Hematopoietic multipotent progenitor cell treated with erythropoietin and hydrocortisone succinate and interleukin-3 and kit ligand, for 15 days (in vitro differentiated cells): Measurements from ENCODE around the gene HOXA5.
A peak's percentile ranks its signal among the peaks of the same experiment; 100 is the strongest.

ENCODE experiments used
- DNase-seq: peaks from one replicate; pipeline ENCODE4 v3.0.0-alpha.2; 2015; ENCODE audit warnings: low spot score

The HOXA5 gene

DNA sequence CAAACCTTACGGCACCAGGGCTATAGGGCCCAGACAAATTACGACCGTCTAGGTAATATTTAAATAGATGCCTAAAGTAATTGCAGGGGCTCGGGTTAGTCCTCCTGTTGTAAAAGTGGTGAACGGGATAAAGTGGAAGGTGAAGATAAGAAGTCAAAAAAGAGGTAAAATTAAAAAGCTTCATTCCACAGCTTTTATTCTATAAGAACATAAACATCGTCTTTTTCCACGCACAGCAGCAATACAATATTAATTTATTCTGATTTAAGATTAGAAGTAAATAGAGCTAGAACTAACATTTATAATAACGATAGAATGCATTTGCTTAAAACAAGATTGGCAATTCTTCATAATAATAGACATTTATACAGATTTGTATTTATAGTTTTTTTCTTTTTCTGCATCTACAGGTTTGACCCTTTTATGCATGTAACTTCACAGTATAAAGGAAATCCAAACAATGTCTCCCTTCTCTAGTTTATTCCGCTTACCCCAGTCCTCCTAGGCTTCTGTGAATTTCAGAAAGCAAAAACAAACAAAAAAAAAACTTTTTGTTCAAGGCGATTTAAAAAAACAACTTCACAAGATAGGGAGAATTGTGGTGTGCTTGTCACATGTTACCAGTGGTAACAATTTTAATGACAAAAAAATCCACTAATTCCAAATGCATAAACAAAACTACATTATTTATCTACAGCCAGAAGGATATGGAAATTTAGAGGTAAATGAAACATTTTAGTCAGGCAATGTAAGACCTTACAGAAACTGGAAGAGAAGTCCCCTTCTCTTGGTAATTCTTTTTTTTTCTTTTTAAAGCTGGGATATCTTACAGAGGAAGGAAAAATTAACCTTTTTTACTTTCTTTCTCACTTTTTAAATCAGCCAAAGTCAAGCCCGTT lies 27.2 kb upstream of the HOXA5 start:
- DNase-seq, result no peak

DNA sequence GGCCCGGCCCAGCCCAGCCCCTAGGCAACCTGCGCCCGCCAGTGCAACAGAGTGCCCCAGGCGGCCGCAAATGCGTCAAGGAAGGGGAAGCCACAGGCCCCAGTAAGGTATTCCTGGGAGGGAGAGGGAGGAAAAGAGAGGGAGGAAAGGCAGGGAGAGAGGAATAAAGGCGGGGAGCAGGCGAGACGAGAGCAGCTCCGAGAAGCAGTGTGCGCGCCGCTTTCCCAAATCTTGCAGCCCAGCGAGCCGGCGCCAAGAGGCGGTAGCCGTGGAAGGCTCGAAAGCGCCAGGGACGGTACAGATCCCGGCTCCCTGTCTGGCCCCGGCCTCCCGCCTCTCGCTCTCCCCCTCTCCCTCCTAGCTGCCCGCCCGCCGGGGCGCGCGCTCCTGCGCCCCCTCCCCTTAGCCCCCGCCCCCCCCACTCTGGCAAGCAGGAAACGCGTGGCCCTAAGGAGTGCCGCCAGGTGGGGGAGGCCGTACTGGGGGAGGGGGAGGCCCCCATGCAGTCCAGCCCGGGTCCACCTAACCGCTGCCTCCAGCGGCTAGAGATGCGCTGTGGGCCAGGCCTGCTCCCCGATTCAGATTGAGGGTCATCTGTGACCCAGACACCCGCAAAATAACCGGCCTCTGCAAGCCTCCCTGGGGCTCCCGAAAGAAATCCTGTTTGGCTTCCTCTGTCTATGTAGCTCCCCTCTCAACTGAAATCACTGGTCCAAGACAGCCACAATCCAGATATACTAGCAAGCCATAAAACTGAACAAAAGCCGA lies 26.4 kb upstream of the HOXA5 start:
- DNase-seq, result no peak

DNA sequence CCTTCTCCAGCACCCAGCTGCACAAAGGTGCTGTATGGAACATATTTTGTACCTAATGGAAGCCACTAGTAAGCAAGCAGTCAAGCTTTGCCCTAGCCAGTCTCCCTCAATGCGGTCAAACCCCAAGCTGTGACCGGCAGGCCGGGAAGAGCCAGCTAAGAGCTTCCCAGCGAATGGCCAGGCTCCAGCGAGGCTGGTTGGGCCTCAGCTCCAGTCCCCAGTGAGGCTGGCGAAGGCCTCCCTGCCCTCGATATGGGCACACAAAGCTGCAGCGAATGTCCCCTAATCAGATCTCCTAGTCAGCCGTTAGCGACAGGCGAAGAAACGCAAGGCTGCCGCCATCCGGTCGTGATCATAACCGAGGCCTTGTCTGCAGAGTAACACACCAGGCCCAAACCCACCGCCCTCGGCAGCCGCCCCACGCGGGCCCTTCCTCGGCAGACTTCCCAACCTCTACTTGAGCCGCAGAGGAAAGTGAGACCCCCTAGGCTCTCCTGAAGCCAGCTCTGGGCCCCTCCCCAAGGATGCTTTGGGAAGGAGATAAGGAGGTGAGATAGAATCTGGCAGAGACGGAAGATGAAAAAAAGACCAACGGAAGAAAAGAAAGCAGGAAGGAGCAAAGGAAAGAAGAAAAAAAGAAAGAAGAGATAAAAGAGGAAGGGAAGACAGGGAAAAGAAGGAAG lies 24.9 kb upstream of the HOXA5 start:
- no peak for DNase-seq

DNA sequence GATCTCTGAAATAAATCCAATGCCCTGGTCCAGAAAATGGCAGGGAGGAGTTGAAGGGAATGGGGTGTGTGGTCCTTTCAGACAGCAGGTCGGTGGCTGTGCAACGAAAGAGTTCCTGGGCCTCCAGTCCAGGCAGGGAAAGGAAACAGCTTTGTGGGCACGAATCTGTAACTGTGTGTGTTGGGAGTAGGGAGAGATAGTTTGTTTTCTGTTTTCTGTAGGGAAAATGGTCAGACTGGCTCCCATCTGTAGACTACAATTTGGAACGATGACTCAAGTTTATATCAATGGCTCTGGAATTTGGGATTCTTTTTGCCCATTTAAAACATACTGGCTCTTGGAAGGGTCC lies 24.4 kb upstream of the HOXA5 start:
- DNase-seq, result no peak

DNA sequence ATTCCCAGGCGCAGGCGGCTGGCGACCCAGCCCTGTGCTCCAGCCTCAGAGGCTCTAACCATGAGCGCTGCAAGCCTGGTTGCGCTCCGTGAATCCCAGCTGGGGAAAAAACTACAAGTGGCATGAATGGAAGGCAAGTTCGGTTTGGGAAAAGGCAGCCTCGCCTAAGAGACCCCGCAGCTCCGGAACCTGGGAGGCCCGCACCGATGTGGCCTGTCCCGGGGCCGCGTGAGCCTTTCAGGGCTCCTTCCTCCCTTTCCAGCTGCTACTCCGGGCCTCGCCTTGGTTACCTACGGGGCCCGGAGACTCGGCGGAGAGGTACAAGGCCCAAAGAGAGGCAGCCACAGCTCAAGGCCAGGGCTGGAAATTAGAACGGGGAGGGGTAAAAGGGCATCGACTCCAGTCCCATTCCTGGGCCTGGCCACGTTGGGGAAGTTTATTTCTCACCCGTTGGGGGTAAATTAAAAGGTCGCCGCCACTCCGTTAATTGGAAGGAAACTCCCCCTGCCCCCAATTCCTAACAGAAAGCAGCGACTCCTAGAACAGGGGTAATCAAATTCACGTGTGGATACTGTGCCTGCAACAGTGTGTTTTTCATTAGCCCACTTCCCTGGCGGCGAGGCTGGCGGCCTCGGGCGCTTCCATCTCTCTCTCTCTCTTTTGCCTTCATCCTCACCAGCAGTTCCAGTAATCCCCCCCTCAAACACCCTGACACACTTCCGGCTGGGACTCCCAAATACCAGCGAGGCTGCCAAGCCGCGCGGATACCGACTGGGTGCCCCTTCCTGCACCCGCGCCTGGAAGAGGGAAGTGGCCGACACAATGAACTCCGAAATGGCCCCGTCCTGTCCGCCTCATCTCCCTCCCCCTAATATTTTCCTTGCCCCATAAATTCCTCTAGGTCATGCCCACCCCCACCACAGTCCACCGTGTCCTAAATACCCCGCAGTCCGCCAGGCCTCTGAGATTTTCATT lies 23.3 kb upstream of the HOXA5 start:
- DNase-seq, result no peak

DNA sequence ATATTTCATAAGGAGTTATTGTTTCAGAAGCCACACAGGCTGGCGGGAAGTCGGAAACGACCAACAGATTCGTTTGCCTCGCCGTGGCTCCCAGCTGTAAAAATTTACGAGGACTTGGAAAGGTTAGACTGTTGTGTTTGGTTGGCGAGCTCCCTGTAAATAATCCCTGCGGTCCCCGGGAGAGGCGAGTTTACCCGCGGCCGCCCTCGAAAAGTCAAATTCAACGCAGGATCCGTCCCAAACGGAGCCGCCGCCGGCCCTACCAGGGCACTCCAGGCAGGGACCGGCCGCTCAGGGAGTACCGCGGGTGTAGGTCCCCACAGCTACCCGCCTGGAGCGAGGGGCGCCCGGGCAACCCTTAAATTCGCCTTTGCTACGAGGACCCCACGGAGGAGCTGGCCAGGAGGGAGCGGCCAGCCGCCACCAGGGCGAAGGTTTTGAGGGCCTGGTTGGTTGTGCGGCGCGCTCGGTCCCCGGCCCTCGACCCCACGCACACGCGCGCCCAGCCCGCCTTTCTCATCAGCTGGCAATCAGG lies 22.6 kb upstream of the HOXA5 start:
- DNase-seq, result no peak

DNA sequence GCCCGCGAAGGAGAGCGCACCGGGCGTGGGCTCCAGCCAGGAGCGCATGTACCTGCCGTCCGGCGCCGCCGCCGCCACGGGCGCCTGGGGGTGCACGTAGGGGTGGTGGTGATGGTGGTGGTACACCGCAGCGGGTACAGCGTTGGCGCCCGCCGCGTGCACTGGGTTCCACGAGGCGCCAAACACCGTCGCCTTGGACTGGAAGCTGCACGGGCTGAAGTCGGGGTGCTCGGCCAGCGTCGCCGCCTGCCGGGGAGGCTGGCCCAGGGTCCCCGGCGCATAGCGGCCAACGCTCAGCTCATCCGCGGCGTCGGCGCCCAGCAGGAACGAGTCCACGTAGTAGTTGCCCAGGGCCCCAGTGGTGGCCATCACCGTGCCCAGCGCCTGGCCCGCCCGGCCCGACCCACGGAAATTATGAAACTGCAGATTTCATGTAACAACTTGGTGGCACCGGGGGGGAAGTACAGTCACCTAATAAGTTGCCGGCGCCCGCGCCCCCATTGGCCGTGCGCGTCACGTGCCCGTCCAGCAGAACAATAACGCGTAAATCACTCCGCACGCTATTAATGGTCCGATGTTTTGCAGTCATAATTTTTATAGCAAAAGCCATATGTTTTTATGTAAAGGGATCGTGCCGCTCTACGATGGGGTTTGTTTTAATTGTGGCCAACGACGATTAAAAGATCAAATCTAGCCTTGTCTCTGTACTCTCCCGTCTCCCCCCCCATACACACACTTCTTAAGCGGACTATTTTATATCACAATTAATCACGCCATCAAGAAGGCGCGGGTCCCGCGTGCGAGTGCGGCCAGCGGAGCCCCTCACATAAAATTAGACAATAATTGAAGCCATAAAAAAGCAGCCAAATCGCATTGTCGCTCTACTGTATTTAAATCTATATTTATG lies 21.9 kb upstream of the HOXA5 start, which contains the start of gene HOXA9:
Gene HOXA9 (minus strand): TSS at position 449 of the 907 bp plus-strand sequence. CDS start 80 bp downstream, at position 369.
- DNase-seq, result no peak

DNA sequence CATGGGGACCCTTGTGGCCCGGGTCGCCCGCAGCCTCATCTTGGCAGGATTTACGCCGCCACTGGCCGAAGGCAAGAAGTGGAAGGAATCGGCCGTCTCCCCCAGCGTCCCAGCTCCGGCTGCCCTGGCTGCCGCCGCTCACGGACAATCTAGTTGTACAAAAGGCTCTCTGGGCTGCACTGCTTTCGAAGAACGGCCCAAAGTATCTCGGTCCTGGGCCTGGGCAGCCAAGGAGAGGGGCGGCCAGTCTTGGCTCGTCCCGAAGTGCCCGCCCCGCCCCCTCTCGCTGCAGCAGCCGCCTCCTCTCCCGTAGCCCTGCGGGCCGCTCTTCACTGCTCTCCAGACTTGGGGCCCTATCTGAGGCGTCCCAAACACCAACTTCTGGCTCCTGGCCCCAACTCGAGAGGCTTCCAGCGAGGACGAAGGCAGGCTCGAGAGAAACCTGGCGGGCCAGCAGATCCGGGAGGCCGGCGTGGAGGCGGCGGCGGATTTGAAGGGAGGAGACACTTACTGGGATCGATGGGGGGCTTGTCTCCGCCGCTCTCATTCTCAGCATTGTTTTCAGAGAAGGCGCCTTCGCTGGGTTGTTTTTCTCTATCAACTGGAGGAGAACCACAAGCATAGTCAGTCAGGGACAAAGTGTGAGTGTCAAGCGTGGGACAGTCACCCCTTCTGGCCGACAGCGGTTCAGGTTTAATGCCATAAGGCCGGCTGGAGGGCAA lies 21.0 kb upstream of the HOXA5 start:
- DNase-seq, result no peak

DNA sequence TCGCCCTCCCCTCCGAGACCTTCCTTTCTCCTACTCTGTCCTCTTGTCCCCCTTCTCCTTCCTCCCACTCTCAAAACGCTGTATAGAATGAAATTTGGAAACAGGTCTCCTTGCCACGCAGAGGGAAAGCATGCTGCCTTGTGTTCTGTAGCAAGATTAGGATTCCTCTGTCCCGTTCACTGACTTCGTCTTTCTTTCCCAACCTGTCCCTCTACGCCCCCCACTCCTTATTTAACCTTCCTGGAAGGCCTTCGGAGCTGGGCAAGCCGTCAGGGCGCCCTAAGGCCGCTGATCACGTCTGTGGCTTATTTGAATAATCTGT lies 20.5 kb upstream of the HOXA5 start:
- no peak for DNase-seq

DNA sequence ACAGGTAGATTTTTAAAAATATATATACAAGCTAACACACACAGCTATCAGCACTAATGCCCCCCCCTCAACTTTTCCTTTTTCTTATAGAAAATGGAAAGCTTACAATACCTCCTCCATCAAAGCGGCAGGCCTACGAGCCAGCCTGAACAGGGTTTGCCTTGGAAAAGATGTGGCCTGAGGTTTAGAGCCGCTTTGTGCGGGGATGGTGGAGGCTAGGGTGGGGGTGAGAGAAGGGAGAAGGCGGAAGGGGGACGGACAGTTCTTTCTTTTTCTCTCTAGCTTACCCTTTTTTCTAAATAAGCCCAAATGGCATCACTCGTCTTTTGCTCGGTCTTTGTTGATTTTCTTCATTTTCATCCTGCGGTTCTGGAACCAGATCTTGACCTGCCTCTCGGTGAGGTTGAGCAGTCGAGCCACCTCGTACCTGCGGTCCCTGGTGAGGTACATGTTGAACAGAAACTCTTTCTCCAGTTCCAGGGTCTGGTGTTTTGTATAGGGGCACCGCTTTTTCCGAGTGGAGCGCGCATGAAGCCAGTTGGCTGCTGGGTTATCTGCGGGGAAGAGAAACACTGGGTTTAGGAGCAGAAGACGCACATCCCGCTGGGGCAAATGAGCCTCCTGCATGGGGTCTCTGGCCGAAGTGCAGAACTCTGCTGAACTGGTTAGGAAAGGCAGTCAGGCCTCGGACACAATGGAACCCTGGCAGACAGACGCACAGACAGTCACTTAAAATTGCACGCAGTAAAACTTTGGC lies 20.0 kb upstream of the HOXA5 start:
- DNase-seq, result no peak

DNA sequence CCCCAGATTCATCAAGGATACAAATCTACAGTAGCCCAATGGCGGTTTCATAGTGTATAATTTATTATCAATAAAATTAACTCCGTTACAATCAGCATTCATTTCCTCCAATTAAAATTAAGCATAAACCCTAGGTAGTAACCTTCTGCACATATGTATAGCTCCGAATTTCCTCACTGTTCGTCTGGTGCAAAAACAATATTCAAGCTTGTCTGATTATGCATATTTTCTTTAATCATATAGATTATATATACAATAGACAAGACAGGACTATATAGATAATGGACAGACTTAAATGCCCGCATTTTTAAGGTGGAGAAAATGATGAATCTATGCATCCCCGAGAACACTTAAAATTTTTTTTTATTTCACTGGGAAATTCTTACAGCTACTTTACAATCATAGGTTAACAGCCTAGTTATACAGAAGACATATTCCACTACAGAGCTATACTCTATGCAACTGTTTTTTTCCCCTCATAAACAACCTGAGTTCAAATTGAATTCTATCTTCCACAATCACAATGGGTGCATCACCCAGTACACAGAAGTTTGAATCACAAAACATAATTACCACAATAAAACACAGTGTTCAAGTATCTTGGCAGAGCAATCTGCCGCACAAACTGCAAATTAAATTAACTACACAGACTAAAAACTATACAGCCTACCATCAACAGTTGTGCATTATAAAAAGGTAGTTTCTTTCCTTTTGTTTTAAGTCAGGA lies 19.2 kb upstream of the HOXA5 start:
- no peak for DNase-seq

DNA sequence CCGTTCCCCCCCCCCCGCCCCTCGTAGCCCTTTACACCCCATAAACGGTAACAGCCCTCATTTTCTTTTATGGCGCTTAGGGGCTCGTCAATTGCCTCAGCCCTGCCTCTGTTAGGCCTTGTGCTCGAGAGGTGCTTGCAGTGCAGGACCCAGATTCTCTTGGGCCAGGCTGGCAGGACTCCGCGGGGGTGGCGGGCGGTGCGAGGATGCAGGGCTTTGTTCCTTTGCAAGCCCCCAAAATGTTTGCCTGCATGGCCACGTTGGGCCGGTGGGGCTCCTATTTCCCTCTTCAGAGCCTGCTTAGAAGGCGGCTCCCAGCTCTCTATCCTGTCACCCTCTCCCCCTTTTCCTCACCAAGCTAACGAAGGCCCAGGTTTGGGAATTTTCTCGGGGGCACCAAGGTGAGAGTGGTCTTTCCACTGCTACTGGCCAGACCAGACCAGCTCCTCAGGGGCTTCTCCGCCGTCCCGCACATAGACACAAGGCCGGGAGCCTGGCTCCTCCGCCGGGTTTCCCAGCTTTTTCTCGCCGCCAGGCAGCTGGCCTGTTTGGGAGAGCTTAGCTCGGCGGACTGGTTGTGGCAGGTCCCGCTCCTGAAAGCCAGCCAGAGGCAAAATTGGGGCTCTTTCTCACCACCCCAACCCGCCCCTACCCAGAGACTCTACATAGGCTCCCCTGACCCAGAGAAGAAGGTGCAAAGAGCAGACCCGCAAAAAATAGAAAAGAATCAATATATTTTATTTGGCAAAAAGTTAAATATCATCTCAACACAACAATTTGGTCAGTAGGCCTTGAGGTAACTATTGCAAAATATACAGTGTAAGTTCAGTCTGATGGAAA lies 18.5 kb upstream of the HOXA5 start:
- DNase-seq, result no peak

DNA sequence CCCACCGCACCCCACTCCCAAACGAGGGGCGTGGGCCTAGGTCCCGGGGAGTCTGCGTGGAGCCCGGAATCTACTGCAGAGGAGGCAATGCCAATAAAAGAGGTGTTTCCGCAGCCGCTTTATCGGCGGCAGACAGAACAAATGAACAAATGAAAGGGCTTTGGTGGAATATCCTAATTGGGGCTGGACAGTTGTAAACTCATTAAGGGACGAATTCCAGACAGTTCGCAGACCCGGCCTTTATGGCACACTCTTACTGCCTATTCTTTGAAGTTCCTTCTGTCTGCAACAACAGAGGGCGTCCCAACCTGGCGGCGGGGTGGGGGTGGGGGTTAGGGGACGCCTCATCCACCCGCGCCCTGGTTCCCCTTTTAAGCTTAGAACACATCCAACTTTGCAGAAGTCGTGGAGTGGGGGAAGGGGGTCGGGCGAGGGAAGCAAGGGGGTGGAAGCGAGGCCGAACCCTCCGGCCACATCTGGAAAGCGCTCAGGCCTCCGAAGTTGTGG lies 17.8 kb upstream of the HOXA5 start:
- no peak for DNase-seq

DNA sequence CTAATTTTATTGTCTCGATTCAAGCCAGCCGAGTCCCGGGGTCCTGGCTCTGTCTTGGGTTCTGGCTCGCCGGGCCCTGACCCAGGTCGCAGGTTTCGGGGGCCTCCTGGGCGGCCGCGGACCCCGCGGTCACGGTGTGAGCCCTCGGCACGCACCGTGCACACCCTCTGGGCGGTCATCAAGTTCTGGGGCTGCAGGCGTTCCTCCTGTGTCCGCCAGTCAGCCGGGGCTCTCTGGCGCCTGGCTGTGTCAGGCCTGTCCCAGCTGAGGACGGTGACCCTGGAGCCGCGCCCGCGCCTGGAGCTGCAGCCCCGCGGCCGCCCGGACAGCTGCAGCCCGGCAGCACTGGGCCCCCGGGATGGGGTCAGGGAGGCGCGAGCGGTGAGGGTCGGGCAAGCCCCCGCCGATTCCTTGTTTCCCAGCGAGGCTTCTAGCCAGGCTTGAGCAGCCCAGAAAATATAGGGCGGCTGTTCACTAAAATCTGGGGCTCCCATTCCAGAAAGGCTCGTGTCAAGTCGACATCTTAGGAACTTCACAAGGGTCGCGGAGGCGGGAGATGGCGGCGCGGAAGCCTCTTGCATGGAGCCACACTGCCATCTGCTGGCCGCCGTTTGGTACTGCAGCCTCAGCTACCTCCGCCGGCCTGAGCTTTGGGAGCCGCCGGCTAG lies 17.2 kb upstream of the HOXA5 start:
- peak; percentile 65 for DNase-seq

DNA sequence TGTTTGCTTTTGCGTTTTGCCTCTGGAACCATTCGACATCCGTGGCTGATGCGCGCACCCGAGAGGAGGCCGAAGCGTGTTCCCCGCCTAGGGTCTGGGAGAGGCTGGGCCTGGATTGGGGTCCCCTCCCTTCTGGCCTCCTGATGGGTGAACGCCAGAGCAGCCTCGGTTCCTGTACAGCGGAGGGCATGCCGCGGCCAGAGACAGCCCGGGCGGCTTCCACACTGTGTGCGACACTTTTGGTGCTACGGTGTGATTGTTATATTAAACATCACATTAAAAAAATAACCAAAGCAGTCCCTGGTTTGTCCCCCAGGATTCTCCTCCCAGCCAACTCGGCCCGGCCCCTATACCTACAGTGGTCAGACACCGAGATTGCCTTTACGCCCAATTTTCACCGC lies 16.7 kb upstream of the HOXA5 start:
- DNase-seq, result no peak
